HepG2 (cell line): ENCODE results near the gene FAM110D. TPM values are rescaled to one million over a fixed set of nuclear protein-coding genes. Genes with fewer than 3 reads are reported as not detected.

Source experiments
- ATAC-seq: fragments of 200-7000 bp; cut with Tn5 transposase; 3 replicates; pipeline ENCODE4 v1.9.1; 2020; ENCODE audit warnings: mild to moderate bottlenecking, moderate library complexity
- BruUV-seq: library from RNA; stranded (reverse); fragments of 400-500 nt; replicated peaks from 2 replicates; lab custom pipeline; 2021; lab: Mats Ljungman, UMichigan
- CTCF ChIA-PET: fragments of 300-600 bp; formaldehyde crosslinking; extraction: SDS; loops from one replicate; lab custom pipeline; 2021; ENCODE audit warnings: low total read pairs, inconsistent platforms, low intra/inter-chr PET ratio; lab: Yijun Ruan, JAX
- POLR2A ChIA-PET: fragments of 350-600 bp; sonication (Branson Sonifier 250); formaldehyde crosslinking; loops from one replicate; lab custom pipeline; 2020; ENCODE audit warnings: antibody characterized with exemption, inconsistent platforms; lab: Yijun Ruan, JAX
- DNase-seq: peaks from one replicate; pipeline ENCODE4 v3.0.0-alpha.2; 2015; ENCODE audit warnings: low spot score
- FAIRE-seq: peaks from 3 replicates; lab custom pipeline; 2011; peaks lifted over from hg19 to GRCh38; lab: Jason Lieb, UNC
- H2AFZ ChIP-seq: one replicate; pipeline ENCODE4 v1.6.1; 2011; ENCODE audit warnings: low read length, inconsistent platforms
- H3K27ac ChIP-seq: fragments of 300-600 bp; 3 replicates; pipeline ENCODE4 v1.8.0; 2011; ENCODE audit warnings: mixed run types, mild to moderate bottlenecking, mixed read lengths, low read length, inconsistent platforms; ENCODE audit not compliant: insufficient read depth; ENCODE audit errors: extremely low read length
- H3K27me3 ChIP-seq, 2 experiments: fragments of 200-600 bp in 1 of 2; 2 replicates in 1 of 2; 3 replicates in 1 of 2; pipeline versions ENCODE4 v1.6.0 to v1.8.0; 2011; ENCODE audit warnings: low read length in 2 of 2, mild to moderate bottlenecking in 2 of 2, moderate library complexity in 2 of 2, inconsistent platforms in 1 of 2; ENCODE audit not compliant: insufficient read depth in 2 of 2, control insufficient read depth in 1 of 2
- H3K36me3 ChIP-seq, 2 experiments: fragments of 200-600 bp in 1 of 2; replicated peaks in 1 of 2; 2 replicates in 1 of 2; 3 replicates in 1 of 2; pipeline versions ENCODE4 v1.5.1 to v1.8.0; 2011; ENCODE audit warnings: low read length in 2 of 2, inconsistent platforms in 1 of 2; ENCODE audit not compliant: insufficient read depth in 2 of 2, control insufficient read depth in 1 of 2
- H3K4me1 ChIP-seq: 2 replicates; pipeline ENCODE4 v1.5.1; 2012; ENCODE audit warnings: low read length, inconsistent platforms; ENCODE audit not compliant: insufficient read depth
- H3K4me2 ChIP-seq: 2 replicates; pipeline ENCODE4 v1.6.0; 2011; ENCODE audit warnings: low read depth, low read length, inconsistent platforms
- H3K4me3 ChIP-seq, 3 experiments: fragments of 200-600 bp in 1 of 3; sonication (generic), shearing (Covaris generic) in 1 of 3; replicated peaks in 1 of 3; 2 replicates each; pipeline ENCODE4 v1.5.1; 2011 to 2016; ENCODE audit warnings: low read length in 3 of 3, inconsistent platforms in 2 of 3, low read depth in 2 of 3, mild to moderate bottlenecking in 2 of 3, control low read depth in 1 of 3, mixed read lengths in 1 of 3; ENCODE audit not compliant: insufficient read depth in 1 of 3
- H3K79me2 ChIP-seq: one replicate; pipeline ENCODE4 v1.6.1; 2011; ENCODE audit warnings: low read length, inconsistent platforms; ENCODE audit not compliant: insufficient read depth
- H3K9ac ChIP-seq: 2 replicates; pipeline ENCODE4 v1.6.0; 2011; ENCODE audit warnings: mild to moderate bottlenecking, low read depth, low read length, inconsistent platforms; ENCODE audit not compliant: insufficient read depth
- H3K9me3 ChIP-seq: 2 replicates; pipeline ENCODE4 v1.5.1; 2012; ENCODE audit warnings: mild to moderate bottlenecking, low read length
- H4K20me1 ChIP-seq: 2 replicates; pipeline ENCODE4 v1.6.0; 2011; ENCODE audit warnings: inconsistent platforms, mild to moderate bottlenecking, low read length, moderate library complexity; ENCODE audit not compliant: insufficient read depth
- CBX2 ChIP-seq, 2 experiments: fragments of 200-600 bp in 1 of 2; sonication (generic); formaldehyde crosslinking in 1 of 2; IDR thresholded peaks; 2 replicates each; pipeline versions ENCODE4 v1.7.0 to v1.8.1; 2018 to 2022; ENCODE audit warnings: low read depth in 2 of 2, low read length in 1 of 2, mild to moderate bottlenecking in 1 of 2, missing genetic modification reagents in 1 of 2
- LCORL ChIP-seq, 2 experiments: fragments of 450-650 bp in 1 of 2; sonication (generic) in 1 of 2; formaldehyde crosslinking in 1 of 2; IDR thresholded peaks; 2 replicates each; pipeline versions ENCODE4 v1.5.0 to v1.6.1; 2017 to 2020; ENCODE audit warnings: antibody characterized with exemption in 1 of 2, missing genetic modification reagents in 1 of 2
- ZNF704 ChIP-seq: sonication (generic); formaldehyde crosslinking; IDR thresholded peaks from 2 replicates; pipeline ENCODE4 v1.8.1; 2023; ENCODE audit warnings: mild to moderate bottlenecking, inconsistent platforms, moderate library complexity, missing genetic modification reagents, borderline replicate concordance
- WGBS: methylation state at CpG from one replicate; pipeline ENCODE4 v1.1.6; 2017; ENCODE audit warnings: low lambda C conversion rate; 5-methylcytosine and 5-hydroxymethylcytosine counted together
- in situ Hi-C: cut with HindIII; loops from 2 replicates; pipeline ENCODE4 v1.10.0; 2017; ENCODE audit warnings: low pct_unique_long_range_greater_than_20kb; ENCODE audit not compliant: extremely low pct_ligation_motif_present
- intact Hi-C: fragments of 100-400 bp; cut with micrococcal nuclease; formaldehyde crosslinking; loops from one replicate; pipeline ENCODE4 v1.10.0; 2022; ENCODE audit not compliant: unreplicated experiment
- polyA plus RNA-seq, 8 experiments: library from polyadenylated mRNA; depleted of rRNA in 3 of 8; stranded (reverse) in 7 of 8; unstranded in 1 of 8; fragments of >200 nt; fragmentation: Illumina TruSeq in 4 of 8; extraction: Trizol in 4 of 8; gene quantifications; 2 replicates each; pipeline versions ENCODE4 v1.2.1 to v1.2.3, GENCODE V29; 2011 to 2016; ENCODE audit warnings: low read depth in 4 of 8, missing spikeins in 1 of 8, mixed read lengths in 1 of 8; ENCODE audit not compliant: insufficient read depth in 1 of 8
- total RNA-seq, 5 experiments: library from RNA; depleted of rRNA; stranded (reverse); fragments of >200 nt; fragmentation: Illumina TruSeq; extraction: Trizol; gene quantifications; 2 replicates each; pipeline ENCODE4 v1.2.3, GENCODE V29; 2016; ENCODE audit warnings: low read depth in 1 of 5

The FAM110D gene
- total and polyA plus RNA-seq, 2 of the 13 experiments (the other 11 are each of a cell fraction or from before 2014, with no cell fraction given), result not detected

- no peaks in the 10 kb centered on the region for H4K20me1 ChIP-seq
- FAIRE-seq, result no peak
- peaks cover 44% of the 10 kb centered on the region for H3K4me1 ChIP-seq
- H3K9me3 ChIP-seq, result no peaks in the 10 kb centered on the region
- ChIA-PET CTCF (interaction anchor here (0.6 kb wide), 1 partner anchor 23 kb away, joined by 3 read pairs; the partner anchor contains the start of gene CATSPER4), POLR2A (no interaction called here)
- no peak overlapping the region for H3K9ac ChIP-seq
- in situ Hi-C loops, result loop anchor here (10.0 kb wide), 1 partner anchor 272 kb away; no protein-coding TSS in a partner anchor
- H3K27ac ChIP-seq, result no peak overlapping the region
- H3K27me3 ChIP-seq, result peaks cover 4 to 29% of the 10 kb centered on the region in 2 experiments; a peak in 4 of 5 replicates
- intact Hi-C loops, result no loop called here
- H3K4me3 ChIP-seq, result no peak overlapping the region
- 41% methylated on average over 4 of the region's 4 CpGs for WGBS
- no peak for ATAC-seq
- no peak overlapping the region for H3K4me2 ChIP-seq
- no TSS peak for BruUV-seq
- TF ChIP-seq ZNF704 (CRISPR knock-in tag) (no peak), LCORL (IDR thresholded peaks at IDR 0.05) (0 out of 2 replicates have a peak, but pooled peaks have one; percentile 7), LCORL (CRISPR knock-in tag; IDR thresholded peaks at IDR 0.05) (no peak), CBX2 (IDR thresholded peaks at IDR 0.05; ENCODE audit: low read depth, low read length) (no peak), CBX2 (CRISPR knock-in tag; IDR thresholded peaks at IDR 0.05; ENCODE audit: low read depth) (no peak)
- no peak overlapping the region for H2AFZ ChIP-seq
- peaks cover 7% of the 10 kb centered on the region for H3K79me2 ChIP-seq
- no peaks in the 10 kb centered on the region for H3K36me3 ChIP-seq
- no peak for DNase-seq
These were observed 7.9 kb downstream of the FAM110D start for GRCh38 chr1:26166719-26167281.
